WTC11 (cell line): ENCODE data around the gene DPYSL5. TPM values are rescaled to one million over a fixed set of nuclear protein-coding genes. Genes with fewer than 3 reads are reported as not detected.

ENCODE experiments used
- ATAC-seq: fragments of 200-7000 bp; cut with Tn5 transposase; 2 replicates; pipeline ENCODE4 v1.10.0; 2021; ENCODE audit warnings: mild to moderate bottlenecking, moderate library complexity
- CTCF ChIA-PET: fragments of 300-600 bp; sonication (Branson Sonifier 250); formaldehyde crosslinking; loops from one replicate; lab custom pipeline; 2021; ENCODE audit warnings: antibody characterized with exemption; lab: Charles Lee
- POLR2A ChIA-PET: fragments of 350-600 bp; sonication (Branson Sonifier 250); formaldehyde crosslinking; loops from one replicate; lab custom pipeline; 2021; ENCODE audit warnings: antibody characterized with exemption; lab: Charles Lee
- DNase-seq: peaks from one replicate; pipeline ENCODE4 v3.0.0; 2021; ENCODE audit warnings: low spot score
- H3K27ac Mint-ChIP-seq: 2 replicates; pipeline ENCODE4 v1.8.0; 2021; ENCODE audit warnings: mixed read lengths
- H3K27me3 Mint-ChIP-seq: 2 replicates; pipeline ENCODE4 v1.8.0; 2021; ENCODE audit warnings: low read depth, mild to moderate bottlenecking, moderate library complexity, mixed read lengths
- H3K36me3 Mint-ChIP-seq: 2 replicates; pipeline ENCODE4 v1.8.0; 2021; ENCODE audit warnings: mixed read lengths
- H3K4me1 Mint-ChIP-seq: 2 replicates; pipeline ENCODE4 v1.8.0; 2022; ENCODE audit warnings: mixed read lengths
- H3K4me3 Mint-ChIP-seq: 2 replicates; pipeline ENCODE4 v1.8.0; 2021; ENCODE audit warnings: mild to moderate bottlenecking, moderate library complexity, mixed read lengths
- H3K9me3 Mint-ChIP-seq: 2 replicates; pipeline ENCODE4 v1.8.0; 2021; ENCODE audit warnings: mixed read lengths
- AFF4 ChIP-seq: sonication (generic); formaldehyde crosslinking; IDR thresholded peaks from 2 replicates; pipeline ENCODE4 v1.8.1; 2023; ENCODE audit warnings: mild to moderate bottlenecking, missing genetic modification reagents, borderline replicate concordance
- CREB1 ChIP-seq: sonication (generic); formaldehyde crosslinking; IDR thresholded peaks from 2 replicates; pipeline ENCODE4 v1.8.0; 2023; ENCODE audit warnings: mild to moderate bottlenecking, missing genetic modification reagents
- ETV6 ChIP-seq: sonication (generic); formaldehyde crosslinking; IDR thresholded peaks from 2 replicates; pipeline ENCODE4 v1.8.1; 2022; ENCODE audit warnings: mild to moderate bottlenecking, missing genetic modification reagents
- GABPB1 ChIP-seq: sonication (generic); formaldehyde crosslinking; IDR thresholded peaks from 2 replicates; pipeline ENCODE4 v1.8.1; 2023; ENCODE audit warnings: mild to moderate bottlenecking, missing genetic modification reagents
- NR3C1 ChIP-seq: sonication (generic); formaldehyde crosslinking; conservative IDR thresholded peaks from 2 replicates; pipeline ENCODE4 v1.8.1; 2023; ENCODE audit warnings: low read depth, mild to moderate bottlenecking, missing genetic modification reagents
- OVOL2 ChIP-seq: fragments of 250-450 bp; sonication (Bioruptor Pico); IDR thresholded peaks from 2 replicates; pipeline ENCODE4 v1.9.0; 2021; ENCODE audit warnings: mild to moderate bottlenecking, borderline replicate concordance
- RORB ChIP-seq: fragments of 250-450 bp; sonication (Bioruptor Pico); IDR thresholded peaks from 2 replicates; pipeline ENCODE4 v1.9.0; 2021; ENCODE audit warnings: mild to moderate bottlenecking
- SMAD3 ChIP-seq: sonication (generic); formaldehyde crosslinking; IDR thresholded peaks from 2 replicates; pipeline ENCODE4 v1.8.0; 2022; ENCODE audit warnings: missing genetic modification reagents, mild to moderate bottlenecking, borderline replicate concordance
- SP1 ChIP-seq: sonication (generic); formaldehyde crosslinking; conservative IDR thresholded peaks from 2 replicates; pipeline ENCODE4 v1.8.1; 2022; ENCODE audit warnings: missing genetic modification reagents
- TCF7 ChIP-seq: sonication (generic); formaldehyde crosslinking; IDR thresholded peaks from 2 replicates; pipeline ENCODE4 v1.8.0; 2022; ENCODE audit warnings: mild to moderate bottlenecking, low read depth, missing genetic modification reagents, moderate library complexity
- ZNF121 ChIP-seq: sonication (generic); formaldehyde crosslinking; IDR thresholded peaks from 2 replicates; pipeline ENCODE4 v1.8.0; 2023; ENCODE audit warnings: missing genetic modification reagents
- ZNF281 ChIP-seq: sonication (generic); formaldehyde crosslinking; IDR thresholded peaks from 2 replicates; pipeline ENCODE4 v1.8.0; 2023; ENCODE audit warnings: mild to moderate bottlenecking, missing genetic modification reagents
- ZNF512 ChIP-seq: sonication (generic); formaldehyde crosslinking; IDR thresholded peaks from 2 replicates; pipeline ENCODE4 v1.8.1; 2022; ENCODE audit warnings: missing genetic modification reagents, borderline replicate concordance
- ZNF532 ChIP-seq: fragments of 250-450 bp; sonication (Bioruptor Pico); IDR thresholded peaks from 2 replicates; pipeline ENCODE4 v1.9.0; 2021; ENCODE audit warnings: mild to moderate bottlenecking, borderline replicate concordance
- ZNF671 ChIP-seq: fragments of 250-450 bp; sonication (Bioruptor Pico); IDR thresholded peaks from 2 replicates; pipeline ENCODE4 v1.8.0; 2021; ENCODE audit warnings: mild to moderate bottlenecking
- total RNA-seq: library from RNA; stranded (reverse); gene quantifications from 3 replicates; pipeline ENCODE4 v1.2.3, GENCODE V29; 2021
- TF ChIP-seq, protein P1 (sequence below): fragments of 200-600 bp; IDR thresholded peaks from 2 replicates; pipeline ENCODE4 v1.8.0; 2022; ENCODE audit warnings: antibody characterized with exemption
- TF ChIP-seq, protein P2 (sequence below): fragments of 250-450 bp; sonication (Bioruptor Pico); IDR thresholded peaks from 2 replicates; pipeline ENCODE4 v1.9.0; 2021; ENCODE audit warnings: mild to moderate bottlenecking

Gene DPYSL5
- total RNA-seq, 1 experiment from 2014 or later, result 12.1 TPM

DNA sequence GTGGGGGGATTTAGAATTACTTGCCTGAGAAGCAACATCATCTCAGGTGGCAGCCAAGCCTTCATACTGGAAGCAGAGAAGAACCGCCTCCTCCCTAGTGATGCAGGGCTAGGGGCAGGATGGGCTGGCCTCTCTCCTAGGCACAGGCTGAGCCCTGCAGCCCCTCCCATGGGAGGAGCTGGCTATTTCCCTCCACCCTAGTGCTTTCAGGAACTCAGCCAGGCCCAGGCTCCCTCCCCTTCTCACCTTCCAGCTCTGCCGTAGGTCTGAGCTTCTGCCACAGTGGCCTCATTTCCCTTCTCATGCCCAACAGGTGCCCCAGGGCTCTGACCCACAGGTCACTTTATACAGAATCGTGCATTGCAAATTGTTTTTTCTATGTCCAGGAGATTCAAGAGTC is 31.0 kb upstream of the DPYSL5 start:
- Mint-ChIP-seq H3K27me3 (peaks cover 2% of the 10 kb centered on the region; the same call in 1 of the 2 replicates), H3K4me1 (0 out of 2 replicates have a peak, but pooled peaks cover 2% of the 10 kb centered on the region), H3K36me3 (peaks cover 4% of the 10 kb centered on the region; the same call in 1 of the 2 replicates), H3K9me3 (peaks cover 6% of the 10 kb centered on the region), H3K4me3 (no peak overlapping the region), H3K27ac (no peak overlapping the region)
- TF ChIP-seq SP1 (CRISPR knock-in tag) (no peak), TCF7 (CRISPR knock-in tag) (no peak), RORB (CRISPR knock-in tag) (no peak), AFF4 (no peak), SMAD3 (no peak), OVOL2 (CRISPR knock-in tag) (no peak), ZNF532 (CRISPR knock-in tag) (no peak), ZNF121 (CRISPR knock-in tag) (no peak), ZNF671 (CRISPR knock-in tag) (no peak), ETV6 (CRISPR knock-in tag) (no peak), NR3C1 (CRISPR knock-in tag) (no peak), ZNF512 (CRISPR knock-in tag) (no peak), ZNF281 (CRISPR knock-in tag) (no peak), GABPB1 (CRISPR knock-in tag) (no peak), CREB1 (CRISPR knock-in tag) (no peak)
- TF ChIP-seq, protein P1, sequence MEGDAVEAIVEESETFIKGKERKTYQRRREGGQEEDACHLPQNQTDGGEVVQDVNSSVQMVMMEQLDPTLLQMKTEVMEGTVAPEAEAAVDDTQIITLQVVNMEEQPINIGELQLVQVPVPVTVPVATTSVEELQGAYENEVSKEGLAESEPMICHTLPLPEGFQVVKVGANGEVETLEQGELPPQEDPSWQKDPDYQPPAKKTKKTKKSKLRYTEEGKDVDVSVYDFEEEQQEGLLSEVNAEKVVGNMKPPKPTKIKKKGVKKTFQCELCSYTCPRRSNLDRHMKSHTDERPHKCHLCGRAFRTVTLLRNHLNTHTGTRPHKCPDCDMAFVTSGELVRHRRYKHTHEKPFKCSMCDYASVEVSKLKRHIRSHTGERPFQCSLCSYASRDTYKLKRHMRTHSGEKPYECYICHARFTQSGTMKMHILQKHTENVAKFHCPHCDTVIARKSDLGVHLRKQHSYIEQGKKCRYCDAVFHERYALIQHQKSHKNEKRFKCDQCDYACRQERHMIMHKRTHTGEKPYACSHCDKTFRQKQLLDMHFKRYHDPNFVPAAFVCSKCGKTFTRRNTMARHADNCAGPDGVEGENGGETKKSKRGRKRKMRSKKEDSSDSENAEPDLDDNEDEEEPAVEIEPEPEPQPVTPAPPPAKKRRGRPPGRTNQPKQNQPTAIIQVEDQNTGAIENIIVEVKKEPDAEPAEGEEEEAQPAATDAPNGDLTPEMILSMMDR, result no peak
- TF ChIP-seq, protein P2, sequence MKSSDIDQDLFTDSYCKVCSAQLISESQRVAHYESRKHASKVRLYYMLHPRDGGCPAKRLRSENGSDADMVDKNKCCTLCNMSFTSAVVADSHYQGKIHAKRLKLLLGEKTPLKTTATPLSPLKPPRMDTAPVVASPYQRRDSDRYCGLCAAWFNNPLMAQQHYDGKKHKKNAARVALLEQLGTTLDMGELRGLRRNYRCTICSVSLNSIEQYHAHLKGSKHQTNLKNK (CRISPR knock-in tag), result no peak
- DNase-seq (peak; percentile 55), ATAC-seq (peak; percentile 97)
- ChIA-PET POLR2A (interaction anchor here (0.7 kb wide), 1 partner anchor 503 kb away, joined by 4 read pairs; no protein-coding TSS in a partner anchor), CTCF (interaction anchor here (0.7 to 3.4 kb wide), 4 partner anchors 27 to 1127 kb away, joined by 4 to 18 read pairs (median 4); no protein-coding TSS in a partner anchor)
